HCT116 (cell line): Measurements from ENCODE around the gene SLTM. TPM values are rescaled to one million over a fixed set of nuclear protein-coding genes. Genes with fewer than 3 reads are reported as not detected.

ENCODE experiments used
- ATAC-seq: fragments of 200-7000 bp; cut with Tn5 transposase; 2 replicates; pipeline ENCODE4 v1.9.1; 2020; ENCODE audit warnings: mild to moderate bottlenecking, moderate library complexity
- BruUV-seq: library from RNA; stranded (reverse); fragments of 400-500 nt; replicated peaks from 2 replicates; lab custom pipeline; 2021; lab: Mats Ljungman, UMichigan
- CTCF ChIA-PET: fragments of 300-600 bp; sonication (Branson Sonifier 250); formaldehyde crosslinking; loops from one replicate; lab custom pipeline; 2021; ENCODE audit warnings: antibody characterized with exemption; lab: Charles Lee
- POLR2A ChIA-PET: fragments of 300-600, 350-600 bp; sonication (Branson Sonifier 250); formaldehyde crosslinking; loops from one replicate; lab custom pipeline; 2021; ENCODE audit warnings: antibody characterized with exemption; lab: Charles Lee
- RAD21 ChIA-PET, 2 experiments: fragments of 300-600 bp; sonication (Branson Sonifier 250); formaldehyde crosslinking; loops; one replicate each; lab custom pipeline; 2023; ENCODE audit warnings: low total read pairs in 2 of 2; ENCODE audit not compliant: uncharacterized antibody in 2 of 2, unreplicated experiment in 2 of 2, low non-redundant PET in 1 of 2; lab: Charles Lee
- DNase-seq: peaks from one replicate; pipeline ENCODE4 v3.0.0-alpha.2; 2010; ENCODE audit warnings: low read depth, low spot score
- H2AFZ ChIP-seq: fragments of 200-600 bp; shearing (Covaris generic), sonication (generic); 2 replicates; pipeline ENCODE4 v1.6.1; 2017; ENCODE audit warnings: low read depth, mixed run types, mixed read lengths, antibody characterized with exemption, low read length; ENCODE audit not compliant: poor library complexity, severe bottlenecking
- H3K27ac ChIP-seq: 2 replicates; pipeline ENCODE4 v1.5.1; 2012; ENCODE audit warnings: low read depth, low read length
- H3K27me3 ChIP-seq: fragments of 200-600 bp; sonication (generic); 2 replicates; pipeline ENCODE4 v1.6.1; 2016; ENCODE audit warnings: mixed run types, low read length, mixed read lengths; ENCODE audit not compliant: insufficient read depth
- H3K36me3 ChIP-seq, 2 experiments: fragments of 200-500 bp in 1 of 2; fragments of 200-600 bp in 1 of 2; sonication (Bioruptor generic) in 1 of 2; sonication (generic) in 1 of 2; 2 replicates each; pipeline versions ENCODE4 v1.5.1 to v1.6.1; 2014 to 2016; ENCODE audit warnings: low read length in 2 of 2, inconsistent platforms in 1 of 2, mixed read lengths in 1 of 2, mixed run types in 1 of 2; ENCODE audit not compliant: insufficient read depth in 2 of 2, control insufficient read depth in 1 of 2
- H3K4me1 ChIP-seq, 2 experiments: fragments of 200-600 bp in 1 of 2; sonication (generic) in 1 of 2; 2 replicates each; pipeline versions ENCODE4 v1.5.1 to v1.6.1; 2012 to 2017; ENCODE audit warnings: low read length in 2 of 2, inconsistent platforms in 1 of 2, mild to moderate bottlenecking in 1 of 2, mixed read lengths in 1 of 2, mixed run types in 1 of 2, moderate library complexity in 1 of 2; ENCODE audit not compliant: insufficient read depth in 2 of 2, control insufficient read depth in 1 of 2
- H3K4me2 ChIP-seq: fragments of 200-600 bp; sonication (generic); 2 replicates; pipeline ENCODE4 v1.6.1; 2017; ENCODE audit warnings: mixed run types, low read length, mixed read lengths
- H3K4me3 ChIP-seq, 2 experiments: fragments of 200-600 bp in 1 of 2; sonication (generic) in 1 of 2; replicated peaks in 1 of 2; 2 replicates each; pipeline ENCODE4 v1.5.1; 2011 to 2016; ENCODE audit warnings: low read length in 2 of 2, control low read depth in 1 of 2, low read depth in 1 of 2, mild to moderate bottlenecking in 1 of 2, mixed read lengths in 1 of 2, mixed run types in 1 of 2
- H3K79me2 ChIP-seq: fragments of 200-600 bp; sonication (generic); 2 replicates; pipeline ENCODE4 v1.6.1; 2017; ENCODE audit warnings: mild to moderate bottlenecking, mixed run types, low read length, moderate library complexity, mixed read lengths; ENCODE audit not compliant: insufficient read depth
- H3K9ac ChIP-seq: fragments of 200-600 bp; sonication (generic); 2 replicates; pipeline ENCODE4 v1.6.1; 2016; ENCODE audit warnings: low read length, mixed read lengths
- H3K9me2 ChIP-seq: fragments of 200-600 bp; sonication (generic), shearing (Covaris generic); 2 replicates; pipeline ENCODE4 v1.6.1; 2017; ENCODE audit warnings: mixed run types, mild to moderate bottlenecking, moderate library complexity; ENCODE audit not compliant: insufficient read depth
- H3K9me3 ChIP-seq, 2 experiments: fragments of 200-500 bp in 1 of 2; fragments of 200-600 bp in 1 of 2; sonication (Bioruptor generic) in 1 of 2; sonication (generic) in 1 of 2; 2 replicates each; pipeline ENCODE4 v1.6.1; 2014 to 2017; ENCODE audit warnings: low read length in 2 of 2, mixed read lengths in 2 of 2, inconsistent platforms in 1 of 2, low read depth in 1 of 2, mild to moderate bottlenecking in 1 of 2, mixed run types in 1 of 2, moderate library complexity in 1 of 2; ENCODE audit not compliant: control insufficient read depth in 1 of 2, insufficient read depth in 1 of 2
- H4K20me1 ChIP-seq: fragments of 200-600 bp; sonication (generic), shearing (Covaris generic); 2 replicates; pipeline ENCODE4 v1.6.1; 2017; ENCODE audit warnings: mixed run types, mild to moderate bottlenecking, moderate library complexity; ENCODE audit not compliant: insufficient read depth
- CBX3 ChIP-seq: IDR thresholded peaks from 2 replicates; pipeline ENCODE4 v1.6.1; 2012; ENCODE audit warnings: low read depth
- EZH2 ChIP-seq: fragments of 200-600 bp; sonication (generic); IDR thresholded peaks from 2 replicates; pipeline ENCODE4 v1.6.1; 2017; ENCODE audit warnings: antibody characterized with exemption, mixed run types
- FOSL1 ChIP-seq: IDR thresholded peaks from 2 replicates; pipeline ENCODE4 v1.6.1; 2012; ENCODE audit warnings: low read depth
- POLR2AphosphoS5 ChIP-seq: IDR thresholded peaks from 2 replicates; pipeline ENCODE4 v1.6.1; 2011; ENCODE audit warnings: mild to moderate bottlenecking, low read depth, low read length, moderate library complexity
- intact Hi-C: fragments of 100-400 bp; cut with micrococcal nuclease; formaldehyde crosslinking; loops from 2 replicates; pipeline ENCODE4 v1.10.0; 2022
- total RNA-seq: library from RNA; stranded (reverse); gene quantifications from one replicate; pipeline ENCODE4 v1.2.1, GENCODE V29; 2021; ENCODE audit not compliant: unreplicated experiment
- TF ChIP-seq, protein P1 (sequence below): IDR thresholded peaks from 2 replicates; pipeline ENCODE4 v1.6.1; 2011; ENCODE audit warnings: mild to moderate bottlenecking, low read length, moderate library complexity; ENCODE audit not compliant: insufficient replicate concordance; ENCODE audit errors: extremely low read depth
- TF ChIP-seq, protein P2 (sequence below): IDR thresholded peaks from 2 replicates; pipeline ENCODE4 v1.6.1; 2012
- TF ChIP-seq, protein P3 (sequence below), 3 experiments: fragments of 200-600 bp in 1 of 3; sonication (generic) in 1 of 3; IDR thresholded peaks in 2 of 3; conservative IDR thresholded peaks in 1 of 3; 2 replicates each; pipeline ENCODE4 v1.5.1; 2012 to 2017; ENCODE audit warnings: low read depth in 2 of 3, low read length in 2 of 3, antibody characterized with exemption in 1 of 3, borderline replicate concordance in 1 of 3, control low read depth in 1 of 3, mild to moderate bottlenecking in 1 of 3, mixed read lengths in 1 of 3, mixed run types in 1 of 3, moderate library complexity in 1 of 3; ENCODE audit not compliant: insufficient read depth in 1 of 3

The SLTM gene
- total RNA-seq, 1 experiment from 2014 or later = 88.7 TPM

DNA sequence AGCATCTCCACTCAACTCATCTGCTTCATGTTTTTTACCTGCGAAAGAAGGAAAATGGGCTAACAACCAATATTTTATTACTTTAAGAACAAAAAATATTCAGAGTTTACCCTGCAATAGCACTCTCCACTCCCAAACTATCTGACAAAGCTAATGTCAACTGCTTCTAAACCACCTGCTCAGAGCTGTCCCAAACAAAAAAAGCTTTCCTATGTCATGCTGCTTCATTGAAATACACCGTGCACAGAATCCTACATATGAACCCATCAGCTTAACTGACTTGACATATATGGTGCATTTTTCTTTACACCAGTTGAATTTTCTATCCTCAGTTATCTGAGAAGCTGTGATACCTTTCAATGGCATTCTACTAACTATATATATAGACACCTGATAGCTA is 16.5 kb downstream of the SLTM start:
- ChIA-PET CTCF (no interaction called here), POLR2A (interaction anchor here (1.6 kb wide), 1 partner anchor 12 kb away, joined by 6 read pairs; no protein-coding TSS in a partner anchor), RAD21 (no interaction called here)
- Histone ChIP-seq H3K36me3 (peaks cover 20 to 29% of the 10 kb centered on the region in 2 experiments), H3K9me2 (no peaks in the 10 kb centered on the region), H2AFZ (no peak overlapping the region), H4K20me1 (peaks cover 5% of the 10 kb centered on the region; the same call in 1 of the 2 replicates), H3K79me2 (peaks cover 94% of the 10 kb centered on the region), H3K27ac (no peak overlapping the region), H3K4me2 (no peak overlapping the region), H3K9me3 (no peaks in the 10 kb centered on the region), H3K4me3 (no peak overlapping the region), H3K4me1 (no peaks in the 10 kb centered on the region), H3K27me3 (no peaks in the 10 kb centered on the region), H3K9ac (no peak overlapping the region)
- TF ChIP-seq CBX3 (no peak), POLR2AphosphoS5 (no peak)
- TF ChIP-seq, protein P1, sequence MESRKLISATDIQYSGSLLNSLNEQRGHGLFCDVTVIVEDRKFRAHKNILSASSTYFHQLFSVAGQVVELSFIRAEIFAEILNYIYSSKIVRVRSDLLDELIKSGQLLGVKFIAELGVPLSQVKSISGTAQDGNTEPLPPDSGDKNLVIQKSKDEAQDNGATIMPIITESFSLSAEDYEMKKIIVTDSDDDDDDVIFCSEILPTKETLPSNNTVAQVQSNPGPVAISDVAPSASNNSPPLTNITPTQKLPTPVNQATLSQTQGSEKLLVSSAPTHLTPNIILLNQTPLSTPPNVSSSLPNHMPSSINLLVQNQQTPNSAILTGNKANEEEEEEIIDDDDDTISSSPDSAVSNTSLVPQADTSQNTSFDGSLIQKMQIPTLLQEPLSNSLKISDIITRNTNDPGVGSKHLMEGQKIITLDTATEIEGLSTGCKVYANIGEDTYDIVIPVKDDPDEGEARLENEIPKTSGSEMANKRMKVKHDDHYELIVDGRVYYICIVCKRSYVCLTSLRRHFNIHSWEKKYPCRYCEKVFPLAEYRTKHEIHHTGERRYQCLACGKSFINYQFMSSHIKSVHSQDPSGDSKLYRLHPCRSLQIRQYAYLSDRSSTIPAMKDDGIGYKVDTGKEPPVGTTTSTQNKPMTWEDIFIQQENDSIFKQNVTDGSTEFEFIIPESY = no peak
- TF ChIP-seq, protein P2, sequence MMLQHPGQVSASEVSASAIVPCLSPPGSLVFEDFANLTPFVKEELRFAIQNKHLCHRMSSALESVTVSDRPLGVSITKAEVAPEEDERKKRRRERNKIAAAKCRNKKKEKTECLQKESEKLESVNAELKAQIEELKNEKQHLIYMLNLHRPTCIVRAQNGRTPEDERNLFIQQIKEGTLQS = no peak
- intact Hi-C loops = no loop called here
- no peak for DNase-seq
- no peak for ATAC-seq
- BruUV-seq = no TSS peak

- H4K20me1 ChIP-seq = peaks cover 7% of the 10 kb centered on the region
- no peaks in the 10 kb centered on the region for H3K9me2 ChIP-seq
- H3K27ac ChIP-seq = no peak overlapping the region
- RAD21 ChIA-PET = no interaction called here
- no peak overlapping the region for H2AFZ ChIP-seq
- DNase-seq (no peak), ATAC-seq (no peak)
- H3K9ac ChIP-seq = no peak overlapping the region
- POLR2A ChIA-PET = no interaction called here
- no peaks in the 10 kb centered on the region for H3K4me1 ChIP-seq
- H3K4me2 ChIP-seq = no peak overlapping the region
- peaks cover 91% of the 10 kb centered on the region for H3K79me2 ChIP-seq
- TF ChIP-seq POLR2AphosphoS5 (no peak), EZH2 (no peak), FOSL1 (no peak)
- TF ChIP-seq, protein P3, sequence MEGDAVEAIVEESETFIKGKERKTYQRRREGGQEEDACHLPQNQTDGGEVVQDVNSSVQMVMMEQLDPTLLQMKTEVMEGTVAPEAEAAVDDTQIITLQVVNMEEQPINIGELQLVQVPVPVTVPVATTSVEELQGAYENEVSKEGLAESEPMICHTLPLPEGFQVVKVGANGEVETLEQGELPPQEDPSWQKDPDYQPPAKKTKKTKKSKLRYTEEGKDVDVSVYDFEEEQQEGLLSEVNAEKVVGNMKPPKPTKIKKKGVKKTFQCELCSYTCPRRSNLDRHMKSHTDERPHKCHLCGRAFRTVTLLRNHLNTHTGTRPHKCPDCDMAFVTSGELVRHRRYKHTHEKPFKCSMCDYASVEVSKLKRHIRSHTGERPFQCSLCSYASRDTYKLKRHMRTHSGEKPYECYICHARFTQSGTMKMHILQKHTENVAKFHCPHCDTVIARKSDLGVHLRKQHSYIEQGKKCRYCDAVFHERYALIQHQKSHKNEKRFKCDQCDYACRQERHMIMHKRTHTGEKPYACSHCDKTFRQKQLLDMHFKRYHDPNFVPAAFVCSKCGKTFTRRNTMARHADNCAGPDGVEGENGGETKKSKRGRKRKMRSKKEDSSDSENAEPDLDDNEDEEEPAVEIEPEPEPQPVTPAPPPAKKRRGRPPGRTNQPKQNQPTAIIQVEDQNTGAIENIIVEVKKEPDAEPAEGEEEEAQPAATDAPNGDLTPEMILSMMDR (IDR thresholded peaks at IDR 0.05 in 2 of 3, conservative IDR thresholded peaks at IDR 0.05 in 1 of 3; ENCODE audit: borderline replicate concordance in 1 of 3, insufficient read depth in 1 of 3, low read depth in 2 of 3, low read length in 2 of 3) = no peak
- TF ChIP-seq, all 23 proteins: peak for 0
- CTCF ChIA-PET = interaction anchor here (0.7 kb wide), 1 partner anchor 21 kb away, joined by 4 read pairs; no protein-coding TSS in a partner anchor
- intact Hi-C loops = no loop called here
- Histone ChIP-seq H3K27me3 (no peaks in the 10 kb centered on the region), H3K9me3 (no peaks in the 10 kb centered on the region), H3K36me3 (peaks cover 23 to 36% of the 10 kb centered on the region in 2 experiments), H3K4me3 (no peak overlapping the region)
- BruUV-seq = no TSS peak
These were observed 23.0 kb downstream of the SLTM start for GRCh38 chr15:58910456-58910855.
